Stimulated activated CD4-positive, alpha-beta T cell treated with anti-CD3 and anti-CD28 coated beads, TNF-alpha, amount 100 ng/mL, for 48 hours (primary cell): ENCODE measurements around the gene CDC42SE1.

Source experiments
- DNase-seq, 3 donors: peaks; one replicate each; pipeline ENCODE4 v3.0.0-alpha.2; 2020; ENCODE audit warnings: low read depth in 3 of 3

The CDC42SE1 gene

GRCh38 chr1:151054971-151055547 lies 4.4 kb downstream of the CDC42SE1 start:
- no peak for DNase-seq

DNA sequence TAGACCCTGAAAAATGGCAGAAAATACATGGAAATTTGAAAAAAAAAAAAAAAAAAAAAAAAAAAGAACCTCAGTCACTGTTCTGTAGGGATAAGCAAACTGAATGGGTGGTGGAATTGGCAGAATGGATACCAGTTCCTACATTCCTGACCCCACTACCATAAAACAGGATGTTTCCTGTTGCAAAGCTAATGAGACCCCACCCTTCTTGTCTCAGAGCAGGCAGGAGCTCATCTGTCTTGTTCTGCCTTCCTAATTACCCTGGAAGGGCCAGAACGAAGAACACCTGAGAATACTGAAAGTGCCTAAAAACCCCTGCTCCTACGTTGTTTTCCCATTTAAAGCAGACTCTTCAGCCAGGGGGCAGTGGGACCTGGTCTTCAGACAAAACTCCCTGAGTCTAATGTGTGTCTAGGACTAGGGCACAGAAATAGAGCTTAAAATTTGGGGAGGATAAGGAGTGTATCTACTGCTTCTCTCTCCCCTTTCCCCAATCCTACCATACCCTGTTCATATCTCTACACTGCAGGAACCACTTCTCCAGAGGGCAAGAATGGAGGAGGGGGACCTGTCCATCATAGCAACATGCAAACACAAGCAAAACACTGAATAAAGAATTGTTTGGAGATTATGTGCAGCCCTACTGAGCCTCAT lies 7.9 kb downstream of the CDC42SE1 start:
- no peak for DNase-seq

- DNase-seq, result no peak
Measured at GRCh38 chr1:151050051-151050688, 9.3 kb downstream of the CDC42SE1 start.

DNA sequence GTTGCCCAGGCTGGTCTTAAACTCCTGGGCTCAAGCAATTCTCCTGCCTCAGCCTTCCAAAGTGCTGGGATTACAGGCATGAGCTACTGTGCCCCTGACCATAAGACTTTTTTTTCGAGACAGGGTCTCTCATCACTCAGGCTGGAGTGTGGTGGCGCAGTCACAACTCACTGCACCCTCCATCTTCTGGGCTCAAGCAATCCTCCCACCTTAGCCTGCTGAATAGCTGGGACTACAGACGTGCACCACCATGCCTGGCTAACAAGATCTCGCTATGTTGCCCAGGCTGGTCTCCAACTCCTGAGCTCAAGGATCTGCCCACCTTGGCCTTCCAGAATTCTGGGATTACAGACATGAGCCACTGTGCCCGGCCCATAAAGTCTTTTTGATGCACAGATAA lies 10.0 kb downstream of the CDC42SE1 start:
- DNase-seq, result no peak

GRCh38 chr1:151048645-151049032 lies 10.8 kb downstream of the CDC42SE1 start:
- DNase-seq, result no peak

- DNase-seq, result no peak
Measured at GRCh38 chr1:151047925-151048644, 11.3 kb downstream of the CDC42SE1 start.

DNA sequence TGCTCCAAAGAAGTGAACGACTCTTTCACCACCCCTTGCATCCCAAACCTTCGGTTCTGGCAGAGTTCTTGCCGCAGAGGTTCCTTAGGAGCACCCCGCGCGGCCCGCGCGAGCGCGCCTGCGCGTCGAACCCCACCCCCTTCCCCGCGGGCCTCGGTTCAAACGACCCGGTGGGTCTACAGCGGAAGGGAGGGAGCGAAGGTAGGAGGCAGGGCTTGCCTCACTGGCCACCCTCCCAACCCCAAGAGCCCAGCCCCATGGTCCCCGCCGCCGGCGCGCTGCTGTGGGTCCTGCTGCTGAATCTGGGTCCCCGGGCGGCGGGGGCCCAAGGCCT lies 11.9 kb downstream of the CDC42SE1 start, which contains the start of gene C1orf56:
C1orf56 (plus strand) TSS at position 161 of the 334 bp plus-strand sequence; CDS start at position 258, 97 bp downstream.
- no peak for DNase-seq

DNA sequence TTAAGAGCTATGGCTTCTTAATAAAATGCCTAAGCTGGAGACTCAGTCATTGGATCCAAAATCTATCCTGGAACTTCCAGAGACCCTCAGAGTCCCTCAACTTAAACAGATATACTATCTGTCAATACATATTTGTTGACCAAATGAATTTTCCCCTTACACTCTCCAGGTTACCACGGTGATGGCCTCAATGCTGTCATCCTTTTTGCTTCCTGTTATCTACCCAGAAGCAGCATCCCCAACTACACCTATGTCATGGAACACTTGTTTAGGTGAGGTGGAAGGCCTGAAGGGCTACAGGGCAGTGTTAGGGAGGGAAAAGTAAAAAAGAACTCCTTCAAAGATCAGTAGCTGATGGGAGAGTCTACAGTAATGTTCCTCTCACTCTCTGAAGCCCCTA lies 16.3 kb downstream of the CDC42SE1 start:
- no peak for DNase-seq

- DNase-seq, result no peak
Measured at GRCh38 chr1:151039521-151039920, 19.9 kb downstream of the CDC42SE1 start.

DNA sequence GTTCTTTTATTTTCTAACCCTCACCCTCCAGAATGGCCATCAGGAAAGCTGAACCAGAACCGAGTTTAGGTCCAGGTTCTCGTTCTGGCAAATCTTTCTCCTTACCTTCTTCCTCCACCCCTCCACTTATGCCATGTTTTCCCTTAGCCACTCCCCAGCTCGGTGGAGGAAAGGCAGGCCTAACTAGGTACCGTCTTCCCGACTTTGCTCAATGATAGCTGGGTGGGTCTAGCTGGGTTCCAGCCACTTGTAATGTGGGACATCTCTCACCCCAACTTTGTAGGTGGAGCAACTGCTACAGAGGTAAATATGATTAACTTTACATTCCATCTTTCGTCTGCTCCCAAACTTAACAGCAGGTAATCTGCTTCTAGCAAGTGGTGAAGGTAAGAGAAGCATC lies 22.4 kb downstream of the CDC42SE1 start:
- DNase-seq, result no peak

- DNase-seq, result no peak
Measured at GRCh38 chr1:151036356-151036755, 23.1 kb downstream of the CDC42SE1 start, which contains the start of gene BNIPL. TSS of gene BNIPL (plus strand) at chr1:151036586. CDS start at chr1:151036726, 140 bp downstream.

GRCh38 chr1:151035167-151035566 lies 24.3 kb downstream of the CDC42SE1 start:
- DNase-seq, result no peak

GRCh38 chr1:151032164-151032563 lies 27.3 kb downstream of the CDC42SE1 start:
- no peak for DNase-seq

- DNase-seq, result no peak
Measured at GRCh38 chr1:151026460-151026859, 33.0 kb downstream of the CDC42SE1 start.

- peak; percentile 59 to 82 (median 68) for DNase-seq
Measured at GRCh38 chr1:151024540-151025146, 34.8 kb downstream of the CDC42SE1 start.

GRCh38 chr1:151013518-151013917 lies 45.9 kb downstream of the CDC42SE1 start:
- DNase-seq, result no peak

- no peak for DNase-seq
Measured at GRCh38 chr1:151012684-151013471, 46.5 kb downstream of the CDC42SE1 start.

GRCh38 chr1:151011154-151011850 lies 48.1 kb downstream of the CDC42SE1 start:
- DNase-seq, result no peak

DNA sequence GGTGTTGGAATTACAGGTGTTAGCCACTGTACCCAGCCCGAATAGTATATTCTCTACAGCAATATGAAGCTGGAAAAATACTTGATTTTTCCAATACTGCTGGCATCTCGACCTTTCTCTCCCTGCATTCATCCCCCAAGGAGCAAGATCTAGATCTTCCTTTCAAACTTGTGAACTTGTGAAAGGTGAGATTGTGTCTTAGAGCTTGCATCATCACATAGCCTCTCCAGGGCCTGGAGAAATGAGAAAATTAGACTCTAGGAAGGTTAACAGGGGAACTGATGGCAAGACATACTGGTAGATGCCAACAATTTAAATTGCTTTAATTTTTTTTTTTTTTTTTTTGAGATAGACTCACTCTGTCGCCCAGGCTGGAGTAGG lies 49.1 kb downstream of the CDC42SE1 start:
- no peak for DNase-seq

GRCh38 chr1:151009674-151010345 lies 49.6 kb downstream of the CDC42SE1 start:
- no peak for DNase-seq
